NOMO-1 treated with DMSO at 0.1 percent for 48 hours (cell line): ENCODE results near the gene PCDH1.

Source experiments
- DNase-seq: peaks from one replicate; lab custom pipeline; 2025; ENCODE audit not compliant: unreplicated experiment; lab: John Stamatoyannopoulos, UW

Gene PCDH1

DNA sequence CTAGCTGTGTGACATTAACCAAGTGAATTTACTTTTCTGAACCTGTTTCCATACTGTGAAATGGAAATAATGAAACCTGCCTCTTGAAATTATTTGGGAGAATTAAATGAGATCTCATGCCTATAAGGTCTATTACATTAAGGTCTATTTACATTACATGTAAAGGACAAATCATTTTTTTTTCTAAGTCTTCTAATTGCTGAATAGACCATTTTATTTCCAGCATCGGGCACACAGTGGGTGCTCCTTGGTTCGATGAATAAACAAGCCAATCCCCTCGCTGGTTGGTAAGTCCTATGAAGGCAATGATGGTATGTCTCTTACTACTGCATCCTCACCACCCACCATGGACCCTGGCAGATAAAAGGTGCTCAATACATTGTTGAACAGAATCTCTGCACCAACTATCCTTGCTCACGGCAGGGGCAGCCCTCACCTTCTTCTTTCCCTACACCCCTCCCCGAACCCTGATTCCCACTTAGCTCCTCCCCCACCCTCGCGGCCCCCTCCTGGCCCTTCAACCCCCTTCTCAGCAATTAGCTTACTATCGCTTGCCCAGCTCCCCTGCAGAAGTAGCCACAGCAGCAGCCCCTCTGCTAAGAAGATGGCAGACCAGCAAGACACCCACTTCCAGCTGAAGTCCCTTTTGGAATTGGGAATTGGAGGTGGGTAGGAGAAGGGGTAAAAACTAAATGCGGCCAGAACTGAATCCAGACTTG is 3.0 kb downstream of the PCDH1 start:
- DNase-seq: no peak

DNA sequence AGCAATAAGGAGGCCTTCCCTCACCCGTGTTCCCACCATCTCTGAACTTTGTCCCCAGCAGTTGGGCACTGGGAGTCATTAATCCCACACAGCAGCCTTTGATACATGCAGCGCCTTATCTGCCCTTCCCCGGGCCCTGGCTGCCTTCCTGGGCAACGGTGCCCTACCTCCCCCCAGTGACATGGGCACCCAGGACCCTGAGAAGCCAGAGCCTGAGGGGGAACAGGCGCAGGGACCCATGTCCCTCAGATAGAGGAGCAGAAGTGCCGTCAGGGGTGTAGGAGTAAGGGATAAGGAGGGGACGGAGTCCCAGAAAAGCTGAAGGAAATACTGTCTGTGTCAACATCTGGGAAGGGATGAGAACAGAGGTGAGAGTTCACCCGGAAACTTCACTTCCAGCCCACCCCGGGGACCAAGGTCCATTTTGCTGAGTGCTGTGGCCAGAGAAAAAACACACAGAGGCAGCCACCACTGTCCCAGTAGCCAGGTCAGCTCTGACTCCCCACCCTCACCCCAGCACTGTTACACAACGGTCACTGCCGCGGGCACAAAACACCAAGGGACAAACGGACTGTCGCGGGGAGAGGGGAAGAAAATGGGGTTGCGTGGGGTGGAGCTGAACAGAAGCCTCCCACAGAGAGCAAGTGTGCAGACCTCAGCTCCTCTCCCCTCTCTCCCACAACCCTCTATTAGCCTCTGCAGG is 3.8 kb downstream of the PCDH1 start:
- DNase-seq: no peak

DNA sequence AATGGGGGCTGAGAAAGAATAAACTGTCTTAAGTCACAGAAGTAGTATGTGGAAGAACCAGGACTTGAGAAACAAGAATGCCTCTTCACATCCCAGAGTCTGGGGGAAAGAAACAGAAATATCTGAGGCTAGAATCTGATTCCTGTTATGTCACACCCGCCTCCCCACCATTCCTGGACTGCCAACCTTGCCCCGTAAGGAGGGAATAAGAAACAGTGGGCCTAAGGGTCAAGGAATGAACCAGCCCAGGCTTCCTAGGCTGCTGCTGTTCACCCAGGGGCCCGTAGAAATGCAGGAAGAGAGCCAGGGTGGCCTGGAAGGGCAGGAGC is 4.3 kb downstream of the PCDH1 start:
- DNase-seq: no peak

DNA sequence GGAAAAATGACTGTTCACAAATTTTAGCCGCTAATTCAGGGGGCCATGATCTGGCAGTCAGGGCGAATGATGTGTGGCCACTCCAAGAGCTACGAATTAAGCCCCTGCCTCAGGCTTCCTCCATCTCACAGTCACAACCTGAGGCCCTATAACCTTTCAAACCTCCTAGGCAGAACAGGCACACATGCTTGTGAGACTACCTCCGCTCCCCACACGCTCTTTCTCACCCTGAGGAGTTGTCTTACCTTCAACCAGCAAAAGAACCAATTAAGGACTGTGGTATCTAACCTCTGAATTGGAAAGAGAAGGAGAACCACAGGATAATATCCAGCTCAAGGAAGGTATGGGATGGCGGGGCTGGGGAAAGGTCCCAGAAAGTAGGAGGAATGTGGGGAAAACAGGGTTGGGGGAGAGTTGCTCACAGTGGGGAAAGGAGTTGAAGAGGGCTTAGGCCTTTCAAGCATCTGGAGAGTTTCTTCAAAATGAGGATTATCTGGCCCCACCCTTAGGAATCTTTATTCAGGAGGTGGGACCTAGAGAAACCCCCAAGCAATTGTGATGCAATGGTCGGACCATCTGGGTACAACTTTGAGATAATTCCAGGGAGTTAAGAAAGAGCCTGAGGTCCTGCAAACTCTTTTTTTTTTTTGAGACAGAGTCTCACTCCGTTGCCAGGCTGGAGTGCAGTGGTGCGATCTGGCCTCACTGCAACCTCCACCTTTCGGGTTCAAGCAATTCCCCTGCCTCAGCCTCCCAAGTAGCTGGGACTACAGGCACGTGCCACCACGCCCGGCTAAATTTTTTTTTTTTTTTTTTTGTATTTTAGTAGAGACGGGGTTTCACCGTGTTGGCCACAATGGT is 5.5 kb downstream of the PCDH1 start:
- no peak for DNase-seq

DNA sequence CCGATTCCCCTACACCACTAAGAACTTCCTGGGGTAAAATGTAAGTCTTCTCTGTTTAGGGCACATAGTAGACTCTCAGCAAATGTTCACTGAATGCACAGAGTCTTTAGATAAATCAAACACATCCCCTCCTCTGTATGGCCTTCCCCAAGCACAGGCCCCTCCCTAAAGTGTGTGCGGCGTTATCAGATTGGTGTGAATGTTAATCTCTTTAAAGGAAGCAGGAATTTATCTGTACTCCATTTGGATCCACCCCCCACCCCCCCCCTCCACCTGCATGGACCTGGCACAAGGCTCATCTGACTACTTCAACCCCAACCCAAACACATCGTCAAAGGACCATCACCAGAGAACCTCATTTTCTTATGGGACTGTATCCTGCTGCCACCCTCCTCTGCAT is 6.3 kb downstream of the PCDH1 start:
- no peak for DNase-seq

DNA sequence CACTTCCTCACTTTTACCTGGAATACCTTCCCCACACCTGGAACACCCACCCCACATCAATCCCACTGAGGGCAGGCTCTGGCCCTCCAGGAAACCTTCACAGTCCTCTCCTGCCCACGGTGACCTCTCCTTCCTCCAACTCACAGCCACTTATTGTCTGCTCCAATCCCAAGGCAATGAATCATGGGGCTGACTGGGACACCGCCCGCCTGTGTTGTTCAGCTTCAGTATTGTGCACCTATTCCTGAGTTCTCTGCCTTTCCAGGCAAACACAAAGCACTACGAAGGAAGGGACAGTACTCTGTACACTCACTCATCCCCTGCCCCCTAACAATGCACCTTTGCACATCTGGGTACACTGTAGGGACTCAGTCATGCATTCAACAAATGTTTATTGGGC is 7.3 kb downstream of the PCDH1 start:
- DNase-seq: no peak

DNA sequence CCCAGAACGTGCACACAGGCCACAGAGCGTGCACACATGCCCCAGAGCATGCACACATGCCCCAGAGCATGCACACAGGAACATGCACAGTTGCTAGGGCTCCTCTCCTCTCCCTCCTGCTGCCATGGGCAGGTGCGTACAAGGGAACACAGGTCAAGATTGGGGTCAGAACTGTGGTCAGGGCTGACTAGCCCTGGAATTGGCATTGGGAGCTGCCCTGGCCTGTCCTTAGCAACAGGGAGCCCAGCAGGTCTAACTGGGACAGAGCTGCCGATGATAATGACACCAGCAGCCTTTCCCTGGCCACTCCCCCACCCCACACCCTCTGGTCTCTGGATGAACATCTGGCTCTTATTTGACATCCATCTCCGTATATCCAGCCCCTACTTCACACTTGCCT is 8.0 kb downstream of the PCDH1 start:
- no peak for DNase-seq

DNA sequence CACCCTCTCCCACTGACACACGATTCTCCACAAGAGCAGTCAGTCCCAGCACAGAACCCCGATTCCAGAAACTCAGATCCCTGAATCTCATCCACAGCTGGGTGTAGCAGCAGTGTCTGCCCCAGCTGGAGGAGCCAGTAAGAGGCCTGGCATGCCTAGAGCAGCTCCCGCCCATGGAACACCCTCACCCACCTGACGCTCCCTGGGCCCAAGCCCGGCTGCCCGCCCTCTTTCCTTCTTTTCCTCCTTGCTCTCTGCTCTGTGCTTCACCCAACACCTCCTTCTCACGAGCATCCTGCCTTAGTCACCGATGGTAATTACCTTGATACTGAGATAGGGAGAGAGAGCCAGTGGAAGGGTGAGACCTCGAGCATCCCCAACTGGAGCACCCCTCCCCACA is 8.7 kb downstream of the PCDH1 start:
- no peak for DNase-seq

DNA sequence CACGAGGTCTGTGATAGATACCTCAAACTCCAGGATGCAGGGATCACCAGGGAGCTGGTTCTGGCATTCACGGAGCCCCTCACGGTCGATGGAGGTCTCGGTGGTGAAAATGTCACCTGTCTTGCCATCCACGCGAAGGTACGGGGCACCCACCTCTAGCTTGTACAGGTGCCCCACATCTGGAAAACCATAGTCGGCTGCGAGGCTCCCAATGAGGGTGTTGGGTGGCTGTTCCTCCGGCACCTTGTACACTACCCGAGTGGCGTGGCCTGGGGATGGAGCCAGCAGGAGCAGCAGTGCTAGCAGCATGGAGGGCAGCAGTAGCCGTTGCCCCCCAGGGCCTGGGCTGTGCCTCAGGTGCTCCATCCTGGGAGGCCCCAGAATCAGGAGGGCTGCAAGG is 9.2 kb downstream of the PCDH1 start:
- no peak for DNase-seq

DNA sequence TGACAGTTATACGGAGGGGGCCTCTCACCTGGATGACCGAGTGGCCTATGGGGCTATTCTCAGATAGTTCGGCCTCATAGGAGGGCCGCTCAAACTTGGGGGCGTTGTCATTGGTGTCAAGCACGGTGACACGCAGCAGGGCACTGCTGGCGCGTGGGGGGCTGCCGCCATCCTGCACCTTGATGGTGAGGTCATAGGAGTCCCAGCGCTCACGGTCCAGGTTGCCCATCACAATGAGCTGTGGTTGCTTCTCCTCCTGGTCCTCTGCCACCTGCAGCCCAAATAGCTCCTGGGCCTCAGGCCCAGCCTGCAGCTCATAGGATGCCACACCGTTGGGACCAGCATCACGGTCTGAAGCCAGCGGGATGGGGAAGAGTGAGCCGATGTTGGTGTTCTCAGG is 9.7 kb downstream of the PCDH1 start:
- DNase-seq: no peak

DNA sequence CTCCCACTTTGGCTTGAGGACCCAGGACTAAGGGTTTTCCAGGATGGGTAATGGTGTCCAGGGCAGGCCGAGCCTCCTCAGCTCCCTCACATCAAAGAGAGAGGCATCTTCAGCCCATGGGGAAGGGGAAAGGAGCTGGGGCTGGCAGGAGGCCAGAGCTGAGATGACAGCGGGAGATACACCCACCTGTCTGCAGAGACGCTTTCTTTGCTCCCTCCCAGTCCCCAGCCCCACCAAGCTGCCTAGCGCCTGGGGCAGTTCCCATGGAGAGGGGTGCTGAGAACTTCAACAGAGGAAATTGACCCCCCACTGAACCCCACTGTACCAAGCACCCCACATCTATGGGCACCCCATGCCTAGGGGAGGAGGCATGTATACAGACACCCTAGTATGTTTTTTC is 10.6 kb downstream of the PCDH1 start:
- no peak for DNase-seq

DNA sequence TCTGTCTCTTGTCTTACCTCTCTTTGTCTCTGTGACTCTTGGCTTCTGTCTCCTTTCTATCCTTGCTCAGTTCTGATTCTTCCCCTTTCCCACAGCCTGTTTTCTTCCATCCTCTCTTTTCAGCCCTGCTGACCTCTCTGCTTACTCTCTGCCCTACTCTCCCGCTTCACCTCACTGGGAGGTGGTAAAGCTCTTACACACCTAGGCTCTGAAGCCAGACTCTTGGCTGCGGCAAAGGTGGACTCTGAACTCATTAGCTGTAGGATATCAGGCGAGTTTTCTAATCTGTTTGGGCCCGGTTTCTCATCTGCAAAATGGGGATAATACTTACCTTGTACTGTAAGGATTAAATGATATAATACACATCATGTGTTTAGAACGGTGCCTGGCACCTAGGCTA is 11.1 kb downstream of the PCDH1 start:
- no peak for DNase-seq

DNA sequence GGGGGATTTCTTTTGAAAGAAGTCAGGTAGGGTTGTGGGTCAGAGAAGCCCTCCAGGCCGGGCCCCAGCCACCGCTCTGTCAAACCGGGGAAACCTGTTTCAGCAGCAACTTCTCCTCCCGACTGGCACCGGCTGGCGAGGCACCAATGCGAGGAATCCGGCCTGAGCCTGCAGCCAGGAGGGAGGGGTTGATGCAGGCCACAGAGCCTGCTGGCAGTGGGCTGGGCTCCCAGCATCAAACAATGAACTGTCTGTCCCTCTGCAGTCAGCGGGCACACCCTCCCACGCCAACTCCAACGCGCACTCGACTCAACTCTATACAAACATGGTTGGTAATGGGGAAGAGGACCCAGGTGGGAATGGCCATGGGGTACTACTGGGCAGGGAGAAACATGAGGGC is 12.1 kb downstream of the PCDH1 start:
- DNase-seq: no peak

DNA sequence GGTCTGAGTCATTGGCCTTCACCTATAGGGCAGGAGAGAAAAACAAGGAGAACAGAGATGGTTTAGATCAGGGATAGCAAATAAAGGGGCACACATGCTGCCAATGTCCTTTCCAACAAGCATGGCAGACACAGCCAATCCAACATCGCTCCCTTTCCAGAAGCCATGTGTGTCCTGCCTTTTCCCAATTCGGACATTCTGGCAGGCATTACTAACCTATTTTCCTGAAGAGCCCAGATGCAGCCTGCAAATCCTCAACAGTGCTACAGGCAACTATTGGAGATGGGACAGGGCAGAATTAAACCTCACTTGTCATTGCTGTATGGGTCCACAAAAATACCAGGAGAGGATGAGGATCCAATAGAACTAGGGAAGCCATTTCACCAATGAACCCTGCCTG is 12.8 kb downstream of the PCDH1 start:
- no peak for DNase-seq

DNA sequence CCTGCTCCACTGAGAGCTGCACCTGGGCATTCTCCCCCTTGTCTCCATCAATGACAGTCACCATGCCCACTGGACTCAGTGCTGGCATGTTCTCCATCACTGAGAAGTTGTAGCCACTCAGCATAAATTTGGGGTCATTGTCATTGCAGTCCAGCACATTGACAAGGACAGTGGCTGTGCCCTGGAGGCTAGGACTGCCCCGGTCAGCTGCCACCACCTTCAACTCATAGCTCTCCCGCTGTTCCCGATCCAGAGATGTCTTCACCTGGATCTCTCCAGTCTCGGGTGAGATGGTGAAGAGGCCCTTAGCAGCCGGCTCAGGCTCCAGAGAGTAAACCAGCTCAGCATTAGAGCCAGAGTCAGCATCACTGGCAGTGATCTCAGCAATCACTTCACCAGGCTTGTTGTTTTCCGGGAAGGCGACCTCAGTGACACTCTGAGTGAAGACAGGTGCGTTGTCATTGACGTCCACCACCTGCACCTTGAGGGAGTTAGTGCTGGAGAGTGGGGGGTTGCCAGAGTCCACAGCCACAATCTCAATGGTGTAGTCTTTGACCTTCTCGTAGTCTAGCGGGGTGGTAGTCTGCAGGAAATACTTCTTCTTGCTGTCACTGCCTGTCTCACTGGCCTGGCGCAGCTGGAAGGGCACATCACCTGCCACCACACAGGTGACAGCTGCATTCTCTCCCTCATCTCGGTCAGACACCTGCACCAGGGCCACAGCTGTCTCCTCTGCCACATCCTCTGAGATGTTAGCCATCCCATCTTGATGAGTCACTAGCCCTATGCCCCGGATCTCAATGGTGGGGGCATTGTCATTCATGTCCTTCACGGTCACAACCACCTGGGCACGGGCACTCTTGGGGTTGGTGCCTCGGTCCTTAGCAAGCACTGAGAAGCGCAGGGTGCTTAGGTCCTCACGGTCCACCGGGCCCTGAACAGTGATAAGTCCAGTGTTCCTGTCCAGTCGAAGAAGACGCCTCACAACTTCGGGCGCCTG is 13.5 kb downstream of the PCDH1 start:
- DNase-seq: no peak

DNA sequence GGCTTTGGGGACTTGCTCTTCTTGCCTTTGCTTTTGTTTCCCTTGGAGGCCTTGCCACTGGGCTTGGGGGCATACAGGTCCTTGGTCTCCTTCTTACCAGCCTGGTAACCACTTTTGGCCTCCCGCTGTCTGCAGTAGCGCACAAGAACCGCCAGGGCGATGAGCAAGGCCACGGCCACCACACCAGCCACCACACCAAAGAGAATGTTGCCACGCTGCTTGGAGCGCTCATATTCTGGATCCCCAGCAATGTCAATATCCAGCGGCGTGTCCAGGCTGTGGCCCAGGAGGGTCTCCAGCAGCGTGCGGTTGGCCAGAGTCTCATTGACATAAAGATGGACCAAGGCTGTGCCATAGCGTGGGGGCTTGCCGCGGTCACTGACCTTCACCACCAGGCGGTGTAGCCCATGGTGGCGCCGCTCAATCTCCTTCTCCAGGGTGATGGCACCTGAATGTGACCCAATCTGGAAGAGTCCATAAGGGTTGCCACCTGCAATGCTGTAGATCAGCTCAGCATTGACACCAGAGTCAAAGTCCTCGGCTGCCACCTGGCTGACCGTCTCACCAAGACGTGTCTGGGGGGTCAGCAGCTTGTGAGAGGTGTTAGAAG is 14.5 kb downstream of the PCDH1 start:
- no peak for DNase-seq

DNA sequence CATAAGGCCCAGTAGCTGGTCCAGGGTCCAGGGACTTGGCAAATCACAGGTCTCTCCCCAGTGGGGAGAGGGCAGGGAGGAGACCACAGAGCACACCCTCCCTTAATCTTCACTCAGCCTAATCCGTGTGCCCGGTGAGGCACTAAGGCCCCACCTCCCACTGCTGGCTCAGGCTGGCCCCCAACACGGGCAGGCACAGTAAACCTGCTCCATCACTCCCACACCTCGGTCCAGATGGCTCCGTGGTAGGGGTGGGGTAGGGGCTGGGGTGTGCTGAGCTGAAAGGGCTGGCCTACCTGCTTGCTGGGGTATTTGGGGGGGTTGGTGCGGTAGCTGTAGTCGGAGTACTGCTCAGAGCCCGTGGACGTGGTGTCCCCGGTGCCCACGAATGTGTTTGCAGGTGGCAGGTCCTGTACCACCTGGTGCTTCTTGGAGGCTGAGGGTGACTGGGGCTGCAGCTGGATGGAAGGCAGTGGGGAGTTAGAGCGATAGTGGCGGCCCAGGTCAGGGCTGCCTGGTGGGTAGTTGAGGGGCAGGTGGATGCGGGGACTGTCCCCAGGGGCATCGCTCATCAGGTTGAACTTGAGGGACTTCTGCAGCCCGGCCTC is 15.2 kb downstream of the PCDH1 start:
- DNase-seq: no peak

DNA sequence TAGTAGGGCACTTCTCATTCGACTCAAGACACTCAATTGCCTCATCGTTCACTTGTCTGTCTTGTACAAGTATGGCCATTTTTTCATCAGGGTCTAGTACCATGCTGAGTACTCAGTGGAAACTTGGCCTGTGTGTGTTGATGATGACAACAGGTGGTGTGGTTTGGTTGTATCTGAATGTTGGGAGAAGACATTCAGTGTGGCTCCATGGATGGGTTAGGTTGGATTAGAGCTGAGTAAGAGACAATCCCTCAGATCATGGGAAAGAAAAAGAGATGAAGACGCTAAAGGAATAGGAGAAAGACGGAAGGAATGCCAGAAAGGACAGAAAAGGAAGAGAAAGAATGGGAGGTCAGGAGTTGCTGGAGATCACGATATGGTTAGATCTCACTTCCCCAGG is 17.0 kb downstream of the PCDH1 start:
- no peak for DNase-seq

DNA sequence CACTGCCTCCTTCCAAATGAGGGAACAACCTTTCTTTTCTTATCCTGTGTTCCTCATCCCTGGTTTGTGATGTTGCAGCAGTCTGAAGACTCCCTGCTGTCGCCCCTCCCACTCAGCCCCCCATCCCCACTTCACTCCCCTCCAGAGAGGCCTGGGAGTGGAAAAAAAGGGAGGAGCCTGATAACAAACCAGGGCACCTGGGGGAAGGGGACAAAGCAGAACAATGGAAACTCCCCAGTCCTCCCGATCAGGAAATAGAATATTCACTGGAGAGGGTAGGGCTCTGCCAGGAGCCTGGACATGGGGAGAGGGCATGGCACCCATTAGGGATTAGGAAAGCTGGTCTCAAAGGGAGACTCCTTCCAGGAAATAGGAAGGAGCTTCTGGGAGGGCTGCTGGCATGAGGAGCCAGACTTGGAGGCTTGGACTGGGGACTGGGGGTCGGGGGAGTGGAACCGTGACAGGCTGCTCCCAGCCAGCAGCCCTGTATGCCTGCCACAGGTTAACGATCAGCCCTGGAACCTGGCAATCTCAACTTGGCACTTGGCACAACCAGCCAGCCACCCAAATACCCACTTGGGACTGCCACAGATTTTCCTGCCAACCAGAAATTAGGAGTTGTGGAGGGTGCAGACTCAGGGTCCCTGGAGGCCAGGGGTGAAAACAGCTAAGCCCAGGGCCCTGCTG is 20.0 kb downstream of the PCDH1 start:
- no peak for DNase-seq

DNA sequence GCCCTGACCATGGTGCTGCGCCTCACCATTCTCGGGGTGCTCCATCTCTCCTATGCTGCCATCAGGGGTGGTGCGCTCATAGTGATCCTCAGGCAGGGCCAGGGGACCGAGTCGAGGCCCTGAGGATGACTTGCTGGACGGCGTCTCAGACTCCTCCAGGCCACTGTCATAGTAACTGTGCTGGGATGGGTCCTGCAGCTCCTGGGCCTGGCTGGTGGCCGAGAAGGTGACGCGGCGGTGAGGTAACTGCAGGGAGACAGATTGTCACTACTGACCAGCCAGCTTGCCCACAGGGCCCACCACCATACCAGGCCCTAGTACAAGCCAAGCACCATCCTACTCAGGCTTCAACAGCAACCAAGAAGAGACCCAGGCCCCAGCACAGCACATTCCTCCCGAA is 21.0 kb downstream of the PCDH1 start:
- DNase-seq: no peak
